ENCODE data around the gene RMND1.
"Not testable (repeated sequence)": the region's sequence is repeated elsewhere in the genome, so short reads cannot be mapped to it uniquely, and the experiment has no call there.

The RMND1 gene

GRCh38 chr6:151387175-151387970, 64.6 kb downstream of the RMND1 start:
- DNase-seq: no peak

GRCh38 chr6:151385177-151385576, 66.7 kb downstream of the RMND1 start:
- DNase-seq: no peak

GRCh38 chr6:151384151-151384550, 67.8 kb downstream of the RMND1 start:
- DNase-seq: no peak

- not testable (repeated sequence) for DNase-seq
These were observed 69.3 kb downstream of the RMND1 start for GRCh38 chr6:151382631-151383030.

- no peak for DNase-seq
These were observed 70.2 kb downstream of the RMND1 start for GRCh38 chr6:151381722-151382121.

- DNase-seq: no peak
These were observed 71.1 kb downstream of the RMND1 start for GRCh38 chr6:151380848-151381205.

- DNase-seq: peak in 10 of 56 donors; percentile 1 to 35 (median 8)
These were observed 71.7 kb downstream of the RMND1 start for GRCh38 chr6:151379933-151380847.

- DNase-seq: no peak
These were observed 74.8 kb downstream of the RMND1 start for GRCh38 chr6:151377095-151377494.

- DNase-seq: no peak
These were observed 75.5 kb downstream of the RMND1 start for GRCh38 chr6:151376440-151376839.

- DNase-seq: no peak
These were observed 76.1 kb downstream of the RMND1 start for GRCh38 chr6:151375833-151376232.

- DNase-seq: no peak
These were observed 77.8 kb downstream of the RMND1 start for GRCh38 chr6:151374036-151374683.

GRCh38 chr6:151372164-151372563, 79.8 kb downstream of the RMND1 start:
- no peak for DNase-seq

GRCh38 chr6:151370509-151371078, 81.3 kb downstream of the RMND1 start:
- DNase-seq: no peak

GRCh38 chr6:151365233-151365632, 86.7 kb downstream of the RMND1 start:
- DNase-seq: no peak

- no peak for DNase-seq
These were observed 92.4 kb downstream of the RMND1 start for GRCh38 chr6:151359486-151359885.

- DNase-seq: no peak
These were observed 93.5 kb downstream of the RMND1 start for GRCh38 chr6:151358475-151358874.

- no peak for DNase-seq
These were observed 94.0 kb downstream of the RMND1 start for GRCh38 chr6:151357758-151358436.

- DNase-seq: not testable (repeated sequence)
These were observed 94.9 kb downstream of the RMND1 start for GRCh38 chr6:151356983-151357382.
